Calu3 (cell line): ENCODE measurements around the gene COL18A1. TPM values are rescaled to one million over a fixed set of nuclear protein-coding genes. Genes with fewer than 3 reads are reported as not detected.

ENCODE experiments used
- BruUV-seq: library from RNA; stranded (reverse); fragments of 400-500 nt; replicated peaks from 2 replicates; lab custom pipeline; 2021; lab: Mats Ljungman, UMichigan
- CTCF ChIA-PET: fragments of 300-600 bp; sonication (Branson Sonifier 250); formaldehyde crosslinking; loops from one replicate; lab custom pipeline; 2022; ENCODE audit warnings: antibody characterized with exemption; lab: Charles Lee
- DNase-seq: peaks from one replicate; pipeline ENCODE4 v3.0.0; 2022
- H3K27ac Mint-ChIP-seq: one replicate; pipeline ENCODE4 v1.8.0; 2022; ENCODE audit warnings: mixed read lengths; ENCODE audit not compliant: unreplicated experiment
- H3K27me3 Mint-ChIP-seq: one replicate; pipeline ENCODE4 v1.8.0; 2022; ENCODE audit warnings: mixed read lengths; ENCODE audit not compliant: unreplicated experiment
- H3K36me3 Mint-ChIP-seq: one replicate; pipeline ENCODE4 v1.8.0; 2022; ENCODE audit warnings: mild to moderate bottlenecking, moderate library complexity, mixed read lengths; ENCODE audit not compliant: insufficient read depth, unreplicated experiment
- H3K4me1 Mint-ChIP-seq: one replicate; pipeline ENCODE4 v1.8.0; 2022; ENCODE audit warnings: mild to moderate bottlenecking, low read depth, mixed read lengths; ENCODE audit not compliant: unreplicated experiment
- H3K4me3 Mint-ChIP-seq: one replicate; pipeline ENCODE4 v1.8.0; 2022; ENCODE audit warnings: mild to moderate bottlenecking, low read depth, moderate library complexity, mixed read lengths; ENCODE audit not compliant: unreplicated experiment
- H3K9me3 Mint-ChIP-seq: one replicate; pipeline ENCODE4 v1.8.0; 2022; ENCODE audit warnings: low read depth, mixed read lengths; ENCODE audit not compliant: unreplicated experiment
- CTCF ChIP-seq: fragments of 200-600 bp; IDR thresholded peaks from one replicate; pipeline ENCODE4 v1.8.0; 2022; ENCODE audit warnings: antibody characterized with exemption; ENCODE audit not compliant: unreplicated experiment
- intact Hi-C: fragments of 100-400 bp; cut with micrococcal nuclease; formaldehyde crosslinking; loops from one replicate; pipeline ENCODE4 v1.10.0; 2022; ENCODE audit not compliant: unreplicated experiment
- total RNA-seq: library from RNA; stranded (reverse); gene quantifications from 2 replicates; pipeline ENCODE4 v1.2.3, GENCODE V29; 2022

The COL18A1 gene
- total RNA-seq, 1 experiment from 2014 or later: 82.9 TPM

GRCh38 chr21:45513003-45513717, 108.2 kb downstream of the COL18A1 start:
- no TSS peak for BruUV-seq
- no peak for TF ChIP-seq CTCF
- H3K27ac Mint-ChIP-seq: peak overlapping the region; percentile 33
- DNase-seq: peak; percentile 78
- no peak overlapping the region for H3K4me3 Mint-ChIP-seq
- CTCF ChIA-PET: no interaction called here
- H3K27me3 Mint-ChIP-seq: no peaks in the 10 kb centered on the region
- peaks cover 28% of the 10 kb centered on the region for H3K36me3 Mint-ChIP-seq
- intact Hi-C loops: no loop called here
- no peaks in the 10 kb centered on the region for H3K4me1 Mint-ChIP-seq
- no peaks in the 10 kb centered on the region for H3K9me3 Mint-ChIP-seq

GRCh38 chr21:45513741-45514310, 108.9 kb downstream of the COL18A1 start:
- no peak for DNase-seq
- CTCF ChIA-PET: no interaction called here
- TF ChIP-seq CTCF: no peak
- peak overlapping the region; percentile 33 for H3K27ac Mint-ChIP-seq
- H3K9me3 Mint-ChIP-seq: peaks cover 4% of the 10 kb centered on the region
- BruUV-seq: no TSS peak
- H3K4me1 Mint-ChIP-seq: no peaks in the 10 kb centered on the region
- H3K4me3 Mint-ChIP-seq: no peak overlapping the region
- intact Hi-C loops: no loop called here
- peaks cover 31% of the 10 kb centered on the region for H3K36me3 Mint-ChIP-seq
- no peaks in the 10 kb centered on the region for H3K27me3 Mint-ChIP-seq

DNA sequence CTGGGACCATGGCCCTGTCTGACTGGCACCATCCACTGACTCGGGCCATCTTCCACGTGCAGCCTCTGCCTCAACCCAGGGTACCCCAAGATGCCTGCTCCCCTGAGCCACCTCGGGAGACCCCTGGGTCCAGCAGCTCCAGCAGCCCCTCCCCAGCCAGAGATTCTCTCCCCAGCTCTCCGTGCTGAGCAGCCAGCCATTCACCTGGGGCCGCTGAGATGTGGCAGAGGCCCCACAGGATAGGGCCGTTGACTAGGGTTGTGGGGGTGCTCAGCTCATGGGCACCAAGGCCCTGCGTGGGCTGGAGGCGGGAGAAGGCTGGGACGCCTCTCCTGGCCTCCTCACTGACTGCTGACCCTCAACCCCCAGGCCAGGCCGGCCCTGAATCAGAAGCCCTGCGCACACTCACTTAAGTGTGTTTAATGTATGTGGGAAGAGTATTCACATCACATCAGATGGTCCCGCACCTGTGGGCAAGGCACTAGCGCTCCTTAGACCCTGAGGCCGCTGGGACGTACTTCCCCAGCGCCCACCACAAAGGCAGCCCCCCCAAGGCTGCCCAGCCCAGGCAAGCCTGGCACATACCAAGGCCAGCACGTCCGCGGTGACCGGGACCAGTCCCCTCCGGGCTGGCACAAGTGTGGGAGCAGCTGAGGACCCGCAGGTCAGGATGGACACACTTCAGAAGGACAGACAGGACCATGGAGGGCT, 109.5 kb downstream of the COL18A1 start:
- CTCF ChIA-PET: no interaction called here
- no peak overlapping the region for H3K27ac Mint-ChIP-seq
- intact Hi-C loops: no loop called here

More for the DNA sequence above, 109.5 kb downstream of the COL18A1 start:
- no peaks in the 10 kb centered on the region for H3K27me3 Mint-ChIP-seq
- no peak overlapping the region for H3K4me3 Mint-ChIP-seq
- no peaks in the 10 kb centered on the region for H3K4me1 Mint-ChIP-seq
- no peak for TF ChIP-seq CTCF
- DNase-seq: no peak
- peaks cover 7% of the 10 kb centered on the region for H3K9me3 Mint-ChIP-seq
- no TSS peak for BruUV-seq
- H3K36me3 Mint-ChIP-seq: peaks cover 29% of the 10 kb centered on the region
